Measurements from ENCODE around the gene NPIPB8. TPM values are rescaled to one million over a fixed set of nuclear protein-coding genes. Genes with fewer than 3 reads are reported as not detected.
A peak's percentile ranks its signal among the peaks of the same experiment; 100 is the strongest.
"Not testable (repeated sequence)": the region's sequence is repeated elsewhere in the genome, so short reads cannot be mapped to it uniquely, and the experiment has no call there.

The NPIPB8 gene
- total and polyA plus RNA-seq, 8 donors: 0.08 to 2.4 (median 0.74) TPM; not detected in 3

DNA sequence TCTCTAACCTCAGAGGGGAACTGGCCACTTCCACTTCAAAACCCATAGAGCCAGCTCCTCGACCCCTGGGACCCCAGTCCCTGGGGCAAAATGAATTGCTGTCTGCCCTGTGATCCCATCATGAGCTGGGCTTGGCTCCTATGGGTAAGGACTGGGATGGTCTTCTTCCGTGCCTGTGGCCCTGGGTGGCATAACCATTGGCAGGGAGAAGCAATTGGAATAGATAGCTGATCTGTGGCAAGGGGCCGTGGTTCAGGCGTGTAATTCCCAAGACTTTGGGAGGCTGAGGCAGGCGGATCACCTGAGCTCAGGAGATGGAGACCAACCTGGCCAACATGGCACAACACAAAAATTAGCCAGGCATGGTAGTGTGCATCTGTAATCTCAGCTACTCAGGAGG, 45.4 kb upstream of the NPIPB8 start:
- no peak overlapping the region for H3K4me3 ChIP-seq
- DNase-seq: no peak
- no peaks in the 10 kb centered on the region for H3K9me3 ChIP-seq
- no peak overlapping the region for H3K27ac ChIP-seq
- WGBS, 2 donors: 93% methylated on average over 5 of the region's 5 CpGs
- FAIRE-seq: no peak
- peaks cover 0 to 8% (median 6%) of the 10 kb centered on the region in 3 donors for H3K4me1 ChIP-seq
- H3K36me3 ChIP-seq: peaks cover 0 to 25% (median 3%) of the 10 kb centered on the region in 3 donors
- intact Hi-C loops (cut with DNase I): no loop called here
- no peak for ATAC-seq
- TF ChIP-seq, protein P1, sequence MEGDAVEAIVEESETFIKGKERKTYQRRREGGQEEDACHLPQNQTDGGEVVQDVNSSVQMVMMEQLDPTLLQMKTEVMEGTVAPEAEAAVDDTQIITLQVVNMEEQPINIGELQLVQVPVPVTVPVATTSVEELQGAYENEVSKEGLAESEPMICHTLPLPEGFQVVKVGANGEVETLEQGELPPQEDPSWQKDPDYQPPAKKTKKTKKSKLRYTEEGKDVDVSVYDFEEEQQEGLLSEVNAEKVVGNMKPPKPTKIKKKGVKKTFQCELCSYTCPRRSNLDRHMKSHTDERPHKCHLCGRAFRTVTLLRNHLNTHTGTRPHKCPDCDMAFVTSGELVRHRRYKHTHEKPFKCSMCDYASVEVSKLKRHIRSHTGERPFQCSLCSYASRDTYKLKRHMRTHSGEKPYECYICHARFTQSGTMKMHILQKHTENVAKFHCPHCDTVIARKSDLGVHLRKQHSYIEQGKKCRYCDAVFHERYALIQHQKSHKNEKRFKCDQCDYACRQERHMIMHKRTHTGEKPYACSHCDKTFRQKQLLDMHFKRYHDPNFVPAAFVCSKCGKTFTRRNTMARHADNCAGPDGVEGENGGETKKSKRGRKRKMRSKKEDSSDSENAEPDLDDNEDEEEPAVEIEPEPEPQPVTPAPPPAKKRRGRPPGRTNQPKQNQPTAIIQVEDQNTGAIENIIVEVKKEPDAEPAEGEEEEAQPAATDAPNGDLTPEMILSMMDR (IDR thresholded peaks at IDR 0.05): no peak
- H3K27me3 ChIP-seq: no peaks in the 10 kb centered on the region

DNA sequence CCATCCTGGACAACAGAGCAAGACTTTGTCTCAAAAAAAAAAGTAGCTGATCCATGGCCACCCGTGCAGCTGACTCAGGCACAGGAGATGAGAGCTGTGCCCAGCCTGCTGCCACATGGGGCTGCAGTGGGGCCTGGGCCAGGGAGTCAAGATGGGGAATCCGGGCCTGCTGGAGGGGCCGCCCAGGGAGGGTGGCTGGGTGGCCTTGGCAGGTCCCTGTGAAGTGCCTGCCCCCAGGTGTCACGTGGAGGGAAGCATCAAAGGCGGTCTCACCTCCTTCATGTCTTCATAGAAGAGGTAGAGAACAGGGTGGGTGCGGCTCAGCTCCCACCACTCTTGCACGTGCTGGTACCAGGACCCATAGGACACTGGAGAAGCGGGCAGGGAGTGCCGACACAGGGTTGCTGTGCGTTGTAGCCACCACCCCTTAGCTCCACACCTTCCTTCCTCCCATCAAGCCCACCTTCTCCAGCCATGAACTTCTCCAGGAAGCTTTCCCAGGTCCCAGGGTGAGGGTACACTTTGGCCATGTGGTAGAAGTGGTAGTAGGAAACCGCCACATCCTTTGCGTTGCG, 44.8 kb upstream of the NPIPB8 start:
- Histone ChIP-seq H3K4me1 (peaks cover 0 to 8% (median 6%) of the 10 kb centered on the region in 3 donors), H3K27ac (no peak overlapping the region), H3K36me3 (peaks cover 0 to 24% (median 3%) of the 10 kb centered on the region in 3 donors), H3K4me3 (no peak overlapping the region), H3K27me3 (no peaks in the 10 kb centered on the region), H3K9me3 (no peaks in the 10 kb centered on the region)
- intact Hi-C loops (cut with DNase I): no loop called here
- FAIRE-seq: no peak
- DNase-seq: no peak
- WGBS, 2 donors: 86 to 90% methylated on average over 13 of the region's 13 CpGs
- no peak for ATAC-seq
- TF ChIP-seq, protein P1 (IDR thresholded peaks at IDR 0.05): no peak

DNA sequence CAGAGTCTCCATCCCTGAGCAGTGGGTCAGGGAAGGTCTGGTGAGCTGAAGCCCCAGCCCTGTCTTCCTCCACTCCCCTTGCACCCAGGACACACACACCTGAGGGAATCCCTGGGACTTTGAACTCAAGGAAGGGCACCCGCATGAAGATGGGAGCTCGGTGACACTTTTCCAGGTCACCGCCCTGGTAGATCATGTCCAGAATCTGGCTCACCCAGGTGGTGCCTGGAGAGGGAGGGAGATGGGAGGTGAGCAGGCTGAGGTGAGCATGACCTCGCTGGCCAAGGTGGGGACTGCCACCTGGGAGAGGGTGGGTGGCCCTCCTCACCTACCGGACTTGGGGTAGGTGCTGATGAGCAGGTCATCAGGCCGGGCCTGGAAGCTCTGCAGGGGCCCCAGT, 42.4 kb upstream of the NPIPB8 start:
- H3K9me3 ChIP-seq; H3K27ac ChIP-seq; FAIRE-seq; H3K4me3 ChIP-seq; intact Hi-C loops (cut with DNase I); ATAC-seq; H3K36me3 ChIP-seq; H3K4me1 ChIP-seq; H3K27me3 ChIP-seq: not testable (repeated sequence)
- peak in 1 of 6 donors; percentile 33 for DNase-seq
- 95 to 97% methylated on average over 5 to 6 of the region's 6 CpGs for WGBS, 2 donors

DNA sequence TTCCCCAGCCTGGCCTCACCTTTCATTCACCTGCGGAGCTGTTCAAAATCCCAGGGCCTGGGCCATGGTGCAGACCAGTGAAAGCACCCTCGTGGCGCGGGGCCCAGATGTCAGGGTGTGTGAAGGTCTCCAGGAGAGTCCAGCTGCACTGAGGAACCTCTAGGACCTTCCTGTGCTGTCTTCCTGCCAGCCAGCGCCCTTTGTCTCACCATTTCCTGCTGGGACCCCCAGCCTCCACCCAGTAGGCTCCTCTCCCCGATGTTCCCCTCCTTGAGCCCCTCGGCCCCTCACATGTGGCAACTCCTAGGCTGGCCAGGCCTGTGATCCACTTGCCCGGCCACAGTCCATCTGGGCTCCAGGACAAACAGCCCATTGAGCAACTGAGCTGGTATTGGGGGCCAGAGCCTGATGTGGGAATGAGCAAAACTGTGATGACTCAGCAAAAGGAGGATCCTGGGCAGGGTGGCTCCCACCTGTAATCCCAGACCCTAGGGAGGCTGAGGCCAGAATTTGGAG, 41.7 kb upstream of the NPIPB8 start:
- Histone ChIP-seq H3K4me3 (no peak overlapping the region), H3K27ac (peak overlapping the region; percentile 12 to 77 (median 67))
- intact Hi-C loops (cut with DNase I): no loop called here

DNA sequence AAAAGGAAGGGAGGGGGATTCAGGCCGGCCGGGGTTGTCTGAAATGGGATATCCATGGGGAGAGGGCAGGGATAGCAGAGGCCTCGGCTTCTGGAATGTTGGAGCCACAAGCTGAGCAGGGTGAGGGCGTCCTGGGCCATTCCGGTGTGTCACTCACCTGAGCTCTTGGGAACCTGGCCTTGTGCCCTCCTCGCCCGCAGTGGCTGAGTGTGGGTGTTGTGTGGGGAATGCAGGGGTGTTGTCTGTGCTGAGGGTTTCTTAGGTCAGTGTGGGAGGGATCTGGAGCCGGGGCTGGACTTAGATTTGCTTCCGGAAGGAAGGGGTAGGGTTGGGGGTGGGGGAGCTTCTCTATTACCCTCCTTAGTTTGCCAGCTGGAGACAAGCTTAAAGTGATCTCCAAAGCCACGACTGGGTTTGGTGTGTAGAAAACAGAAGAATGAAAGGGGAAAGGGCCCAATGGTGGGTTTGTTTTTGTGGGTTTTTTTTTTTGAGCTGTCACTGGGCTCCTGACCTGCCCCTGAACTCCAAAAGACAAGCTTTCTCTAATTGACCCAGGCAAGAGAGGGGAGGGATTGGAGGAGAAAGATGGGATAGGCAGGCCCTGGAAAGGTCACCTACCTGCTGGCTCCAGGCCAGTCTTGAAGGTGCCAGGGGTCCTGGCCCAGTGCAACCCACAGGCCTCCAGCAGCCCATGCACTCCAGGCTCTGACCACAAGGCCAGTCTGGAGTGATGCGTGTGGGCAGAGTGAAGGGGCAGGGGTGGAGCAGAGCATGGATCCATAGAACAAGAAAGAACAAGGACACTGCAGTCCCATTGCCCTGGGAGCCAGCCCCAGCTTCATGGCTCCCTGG, 40.8 kb upstream of the NPIPB8 start, which contains the start of gene SULT1A2:
TSS of gene SULT1A2 (minus strand) at position 211 of the 852 bp plus-strand sequence. CDS start 1,120 bp downstream, outside the sequence.
- Histone ChIP-seq H3K36me3 (no peaks in the 10 kb centered on the region), H3K9me3 (no peaks in the 10 kb centered on the region), H3K4me3 (no peak within 1 kb of the TSS), H3K4me1 (peaks cover 0 to 8% (median 6%) of the 10 kb centered on the region in 3 donors), H3K27me3 (no peaks in the 10 kb centered on the region), H3K27ac (peak within 1 kb of the TSS; percentile 12 to 77 (median 67))
- FAIRE-seq: no peak
- peak; percentile 55 to 87 (median 71) for DNase-seq
- TF ChIP-seq, protein P1 (IDR thresholded peaks at IDR 0.05): no peak
- intact Hi-C loops (cut with DNase I): no loop called here
- peak; percentile 79 to 84 (median 83) for ATAC-seq
- 12 to 16% methylated on average over 11 of the region's 11 CpGs for WGBS, 2 donors

More for the DNA sequence above, 41.7 kb upstream of the NPIPB8 start:
- no peaks in the 10 kb centered on the region for H3K9me3 ChIP-seq
- peak; percentile 70 to 86 (median 78) for DNase-seq
- WGBS, 2 donors: 37 to 56% methylated on average over 8 of the region's 8 CpGs
- H3K4me1 ChIP-seq: peaks cover 0 to 8% (median 6%) of the 10 kb centered on the region in 3 donors
- peak; percentile 33 to 83 (median 70) for ATAC-seq
- no peak for FAIRE-seq
- no peaks in the 10 kb centered on the region for H3K27me3 ChIP-seq
- TF ChIP-seq, protein P1 (IDR thresholded peaks at IDR 0.05): no peak
- no peaks in the 10 kb centered on the region for H3K36me3 ChIP-seq

Data from pancreas (tissue), 10 donors.